ENCODE measurements around the gene RSF1.
A peak's percentile ranks its signal among the peaks of the same experiment; 100 is the strongest.

Gene RSF1

DNA sequence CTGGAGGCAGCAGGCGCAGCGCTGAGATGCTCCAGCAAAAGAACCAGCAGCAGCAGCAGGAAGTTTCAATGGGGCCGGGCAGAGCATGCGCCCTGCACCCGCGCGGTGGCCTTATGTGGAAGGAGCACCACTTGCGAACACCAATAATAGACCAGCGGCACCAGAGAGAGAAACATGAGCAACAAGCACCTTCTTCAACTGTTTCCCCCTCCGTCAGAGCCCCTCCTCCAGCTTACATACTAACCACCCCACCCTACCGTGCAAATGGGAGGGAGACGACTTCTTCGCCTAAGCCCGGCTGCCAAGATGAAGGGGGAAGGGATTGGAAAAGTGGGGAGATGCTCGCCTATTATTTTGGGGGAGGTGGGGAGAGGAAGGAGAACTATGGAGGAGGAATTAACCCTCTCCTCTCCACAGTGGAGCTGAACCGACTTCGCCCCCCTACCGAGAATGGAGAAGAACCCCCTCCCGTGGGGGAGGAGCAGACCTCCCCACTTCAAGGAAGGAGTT, 1.1 kb downstream of the RSF1 start:
- H3K27ac ChIP-seq = peak overlapping the region; percentile 97
- TF ChIP-seq ZFX (IDR thresholded peaks at IDR 0.05) = no peak
- TF ChIP-seq CTCF (conservative IDR thresholded peaks at IDR 0.05) = no peak

DNA sequence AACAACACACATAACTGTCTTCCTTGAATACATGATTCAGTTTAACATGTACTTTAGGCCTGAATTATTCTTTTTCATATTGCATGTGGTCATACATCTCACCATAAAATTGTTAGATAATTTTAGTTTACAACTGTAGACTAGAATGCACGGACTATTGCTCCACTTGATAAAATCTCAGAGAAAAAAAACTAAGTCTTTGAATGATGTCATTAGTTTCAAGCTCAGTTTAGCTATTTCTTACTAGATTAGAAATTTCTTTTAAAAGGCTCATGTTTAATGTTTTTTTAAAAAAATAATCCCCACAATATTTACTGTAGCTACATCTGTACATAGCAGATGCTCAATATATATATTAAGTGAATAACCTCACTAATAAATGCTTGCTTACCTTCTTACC, 5.1 kb downstream of the RSF1 start:
- no peak for TF ChIP-seq ZFX (IDR thresholded peaks at IDR 0.05)
- H3K27ac ChIP-seq = no peak overlapping the region

- TF ChIP-seq CTCF (conservative IDR thresholded peaks at IDR 0.05) (no peak), ZFX (IDR thresholded peaks at IDR 0.05) (no peak)
- no peak overlapping the region for H3K27ac ChIP-seq
These were observed 5.7 kb downstream of the RSF1 start for GRCh38 chr11:77814848-77815247.

GRCh38 chr11:77813256-77813655, 7.3 kb downstream of the RSF1 start:
- no peak for TF ChIP-seq CTCF (conservative IDR thresholded peaks at IDR 0.05)
- no peak for TF ChIP-seq ZFX (IDR thresholded peaks at IDR 0.05)

GRCh38 chr11:77806993-77807392, 13.5 kb downstream of the RSF1 start:
- TF ChIP-seq ZFX (IDR thresholded peaks at IDR 0.05) (no peak), CTCF (conservative IDR thresholded peaks at IDR 0.05) (no peak)
- no peak overlapping the region for H3K27ac ChIP-seq

More at GRCh38 chr11:77813256-77813655, 7.3 kb downstream of the RSF1 start:
- H3K27ac ChIP-seq = no peak overlapping the region

GRCh38 chr11:77806415-77806814, 14.1 kb downstream of the RSF1 start:
- TF ChIP-seq CTCF (conservative IDR thresholded peaks at IDR 0.05) = no peak
- no peak for TF ChIP-seq ZFX (IDR thresholded peaks at IDR 0.05)
- no peak overlapping the region for H3K27ac ChIP-seq

GRCh38 chr11:77801477-77801876, 19.0 kb downstream of the RSF1 start:
- H3K27ac ChIP-seq = no peak overlapping the region
- no peak for TF ChIP-seq CTCF (conservative IDR thresholded peaks at IDR 0.05)
- no peak for TF ChIP-seq ZFX (IDR thresholded peaks at IDR 0.05)

DNA sequence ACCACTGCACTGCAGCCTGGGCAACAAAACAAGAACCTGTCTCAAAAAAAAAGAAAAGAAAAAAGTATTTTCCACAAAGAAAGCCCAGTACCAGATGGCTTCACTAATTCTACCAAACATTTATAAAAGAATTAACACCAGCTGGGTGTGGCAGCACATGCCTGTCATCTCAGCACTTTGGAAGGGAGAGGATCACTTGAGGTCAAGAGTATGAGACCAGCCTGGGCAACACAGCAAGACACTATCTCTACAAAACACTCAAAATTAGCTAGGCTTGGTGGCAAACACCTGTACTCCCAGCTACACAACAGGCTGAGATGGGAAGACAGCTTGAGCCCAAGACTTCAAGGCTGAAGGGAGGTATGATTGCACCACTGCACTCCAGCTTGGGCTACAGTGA, 20.1 kb downstream of the RSF1 start:
- TF ChIP-seq ZFX (IDR thresholded peaks at IDR 0.05) (no peak), CTCF (conservative IDR thresholded peaks at IDR 0.05) (no peak)
- no peak overlapping the region for H3K27ac ChIP-seq

Data from C4-2B (cell line).